Astrocyte (in vitro differentiated cells and primary cell): ENCODE results near the gene MIAT. TPM values are rescaled to one million over a fixed set of nuclear protein-coding genes. Genes with fewer than 3 reads are reported as not detected.
A peak's percentile ranks its signal among the peaks of the same experiment; 100 is the strongest.

Experiments used
- DNase-seq: peaks from one replicate; pipeline ENCODE4 v3.0.0-alpha.2; 2010; ENCODE audit warnings: low read depth
- FAIRE-seq: peaks from 2 replicates; lab custom pipeline; 2011; peaks lifted over from hg19 to GRCh38; lab: Jason Lieb, UNC
- H2AFZ ChIP-seq: 2 replicates; pipeline ENCODE4 v1.6.0; 2012; ENCODE audit warnings: low read depth, low read length, inconsistent platforms
- H3K27ac ChIP-seq: 2 replicates; pipeline ENCODE4 v1.5.1; 2011; ENCODE audit warnings: low read depth, low read length, inconsistent platforms
- H3K27me3 ChIP-seq: 2 replicates; pipeline ENCODE4 v1.6.0; 2011; ENCODE audit warnings: low read length, inconsistent platforms; ENCODE audit not compliant: insufficient read depth
- H3K36me3 ChIP-seq: 2 replicates; pipeline ENCODE4 v1.5.1; 2011; ENCODE audit warnings: low read length, inconsistent platforms; ENCODE audit not compliant: insufficient read depth
- H3K4me1 ChIP-seq: 2 replicates; pipeline ENCODE4 v1.5.1; 2011; ENCODE audit warnings: low read length, inconsistent platforms; ENCODE audit not compliant: insufficient read depth
- H3K4me2 ChIP-seq: 2 replicates; pipeline ENCODE4 v1.6.0; 2012; ENCODE audit warnings: low read length, inconsistent platforms
- H3K4me3 ChIP-seq: 2 replicates; pipeline ENCODE4 v1.5.1; 2011; ENCODE audit warnings: low read depth, mild to moderate bottlenecking, low read length, inconsistent platforms; ENCODE audit not compliant: insufficient read depth
- H3K79me2 ChIP-seq: 2 replicates; pipeline ENCODE4 v1.6.0; 2012; ENCODE audit warnings: mild to moderate bottlenecking, low read length, inconsistent platforms; ENCODE audit not compliant: insufficient read depth
- H3K9ac ChIP-seq: 2 replicates; pipeline ENCODE4 v1.6.0; 2012; ENCODE audit warnings: mild to moderate bottlenecking, low read length, inconsistent platforms
- H3K9me3 ChIP-seq: 2 replicates; pipeline ENCODE4 v1.5.1; 2012; ENCODE audit warnings: low read depth, mild to moderate bottlenecking, low read length, inconsistent platforms; ENCODE audit not compliant: insufficient read depth
- H4K20me1 ChIP-seq: 2 replicates; pipeline ENCODE4 v1.6.0; 2012; ENCODE audit warnings: low read length, inconsistent platforms; ENCODE audit not compliant: insufficient read depth
- H3K27ac Mint-ChIP-seq: one replicate; pipeline ENCODE4 v1.8.0; 2021; ENCODE audit warnings: mild to moderate bottlenecking, mixed read lengths; ENCODE audit not compliant: unreplicated experiment
- H3K27me3 Mint-ChIP-seq: one replicate; pipeline ENCODE4 v1.8.0; 2021; ENCODE audit warnings: low read depth, mixed read lengths; ENCODE audit not compliant: unreplicated experiment
- H3K36me3 Mint-ChIP-seq: one replicate; pipeline ENCODE4 v1.8.0; 2021; ENCODE audit warnings: low read depth, mixed read lengths; ENCODE audit not compliant: unreplicated experiment
- H3K4me1 Mint-ChIP-seq: one replicate; pipeline ENCODE4 v1.8.0; 2021; ENCODE audit warnings: low read depth, mixed read lengths; ENCODE audit not compliant: unreplicated experiment
- H3K4me3 Mint-ChIP-seq: one replicate; pipeline ENCODE4 v1.8.0; 2021; ENCODE audit warnings: mild to moderate bottlenecking, moderate library complexity, mixed read lengths; ENCODE audit not compliant: unreplicated experiment
- H3K9me3 Mint-ChIP-seq: one replicate; pipeline ENCODE4 v1.8.0; 2021; ENCODE audit warnings: mild to moderate bottlenecking, mixed read lengths; ENCODE audit not compliant: unreplicated experiment
- EZH2 ChIP-seq: IDR thresholded peaks from 2 replicates; pipeline ENCODE4 v1.6.1; 2012; ENCODE audit warnings: mild to moderate bottlenecking, low read length, inconsistent platforms; ENCODE audit not compliant: insufficient read depth
- total RNA-seq: library from RNA; stranded (reverse); gene quantifications from 2 replicates; pipeline ENCODE4 v1.2.1, GENCODE V29; 2021
- TF ChIP-seq, protein P1 (sequence below): IDR thresholded peaks from 2 replicates; pipeline ENCODE4 v1.5.1; 2011; ENCODE audit warnings: low read depth, mild to moderate bottlenecking, inconsistent platforms, low read length, moderate library complexity; ENCODE audit not compliant: insufficient read depth

Gene MIAT
- total RNA-seq, 1 donor from 2014 or later: 22.8 TPM

DNA sequence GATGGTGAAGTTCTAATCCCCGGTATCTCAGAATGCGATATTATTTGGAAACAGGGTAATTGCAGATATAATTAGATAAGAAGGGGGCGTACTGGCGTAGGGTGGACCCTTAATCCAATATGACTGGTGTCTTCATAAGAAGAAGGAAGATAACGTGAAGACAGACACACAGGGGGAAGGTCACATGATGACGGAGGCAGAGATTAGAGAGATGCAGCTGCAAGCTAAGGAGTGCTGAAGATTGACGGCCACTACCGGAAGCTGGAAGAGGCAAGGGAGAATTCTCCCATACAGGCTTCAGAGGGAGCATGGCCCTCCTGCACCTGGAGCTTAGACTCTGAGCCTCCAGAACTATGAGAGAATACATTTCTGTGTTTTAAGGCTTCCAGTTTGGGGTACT, 54.8 kb downstream of the MIAT start:
- Histone ChIP-seq H3K9me3 (peaks cover 2% of the 10 kb centered on the region), H3K9ac (no peak overlapping the region), H3K4me3 (no peak overlapping the region), H3K79me2 (no peaks in the 10 kb centered on the region), H4K20me1 (no peaks in the 10 kb centered on the region), H3K27me3 (no peaks in the 10 kb centered on the region), H3K4me2 (no peak overlapping the region), H3K4me1 (peaks cover 29% of the 10 kb centered on the region), H3K36me3 (no peaks in the 10 kb centered on the region), H3K27ac (no peak overlapping the region), H2AFZ (no peak overlapping the region)
- no peak overlapping the region for H3K4me3 Mint-ChIP-seq
- no peak overlapping the region for H3K27ac Mint-ChIP-seq
- H3K4me1 Mint-ChIP-seq: peaks cover 9% of the 10 kb centered on the region
- peaks cover 5% of the 10 kb centered on the region for H3K9me3 Mint-ChIP-seq
- DNase-seq (no peak), FAIRE-seq (no peak)
- H3K27me3 Mint-ChIP-seq: no peaks in the 10 kb centered on the region
- peaks cover 17% of the 10 kb centered on the region for H3K36me3 Mint-ChIP-seq
- TF ChIP-seq, protein P1, sequence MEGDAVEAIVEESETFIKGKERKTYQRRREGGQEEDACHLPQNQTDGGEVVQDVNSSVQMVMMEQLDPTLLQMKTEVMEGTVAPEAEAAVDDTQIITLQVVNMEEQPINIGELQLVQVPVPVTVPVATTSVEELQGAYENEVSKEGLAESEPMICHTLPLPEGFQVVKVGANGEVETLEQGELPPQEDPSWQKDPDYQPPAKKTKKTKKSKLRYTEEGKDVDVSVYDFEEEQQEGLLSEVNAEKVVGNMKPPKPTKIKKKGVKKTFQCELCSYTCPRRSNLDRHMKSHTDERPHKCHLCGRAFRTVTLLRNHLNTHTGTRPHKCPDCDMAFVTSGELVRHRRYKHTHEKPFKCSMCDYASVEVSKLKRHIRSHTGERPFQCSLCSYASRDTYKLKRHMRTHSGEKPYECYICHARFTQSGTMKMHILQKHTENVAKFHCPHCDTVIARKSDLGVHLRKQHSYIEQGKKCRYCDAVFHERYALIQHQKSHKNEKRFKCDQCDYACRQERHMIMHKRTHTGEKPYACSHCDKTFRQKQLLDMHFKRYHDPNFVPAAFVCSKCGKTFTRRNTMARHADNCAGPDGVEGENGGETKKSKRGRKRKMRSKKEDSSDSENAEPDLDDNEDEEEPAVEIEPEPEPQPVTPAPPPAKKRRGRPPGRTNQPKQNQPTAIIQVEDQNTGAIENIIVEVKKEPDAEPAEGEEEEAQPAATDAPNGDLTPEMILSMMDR: no peak
- TF ChIP-seq EZH2: no peak

DNA sequence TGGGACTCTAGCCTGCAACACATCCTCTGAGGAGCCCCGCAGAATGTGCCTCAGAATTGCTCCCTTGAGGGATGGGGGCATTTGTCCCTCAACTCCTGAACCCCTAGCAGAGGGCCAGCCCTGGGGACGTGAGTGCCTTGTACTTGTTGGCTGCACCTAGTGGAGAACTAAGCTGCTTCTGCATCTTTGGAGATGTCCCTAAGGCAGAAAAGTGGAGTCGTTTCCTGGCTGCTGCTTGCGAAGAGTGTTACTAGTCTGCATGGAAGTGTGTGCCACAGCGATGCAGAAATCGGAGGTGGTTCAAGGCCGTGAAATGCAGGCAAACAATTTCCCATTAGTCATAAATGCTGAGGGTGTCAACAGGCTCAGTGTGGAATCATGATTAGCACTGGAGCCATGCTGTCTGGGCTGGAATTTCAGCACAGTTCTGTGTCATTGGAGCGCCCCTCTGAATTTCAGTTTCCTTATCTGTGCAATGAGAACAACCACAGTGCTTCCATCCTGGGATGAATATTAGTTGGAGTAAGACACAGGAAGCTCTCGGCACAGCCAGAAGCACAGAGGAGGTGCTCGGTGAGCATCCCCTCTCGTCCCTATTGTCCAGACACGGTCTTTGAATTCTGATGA, 56.5 kb downstream of the MIAT start:
- Histone ChIP-seq H3K4me3 (peak overlapping the region; percentile 30), H3K79me2 (no peaks in the 10 kb centered on the region), H3K4me2 (peak overlapping the region; percentile 67), H3K9me3 (no peaks in the 10 kb centered on the region), H3K9ac (peak overlapping the region; percentile 41), H3K4me1 (peaks cover 32% of the 10 kb centered on the region), H3K36me3 (no peaks in the 10 kb centered on the region), H2AFZ (peak overlapping the region; percentile 15), H3K27me3 (no peaks in the 10 kb centered on the region), H3K27ac (peak overlapping the region; percentile 56), H4K20me1 (no peaks in the 10 kb centered on the region)
- Mint-ChIP-seq H3K27me3 (no peaks in the 10 kb centered on the region), H3K9me3 (peaks cover 1% of the 10 kb centered on the region), H3K4me3 (no peak overlapping the region), H3K36me3 (peaks cover 2% of the 10 kb centered on the region), H3K27ac (no peak overlapping the region), H3K4me1 (peaks cover 15% of the 10 kb centered on the region)
- no peak for TF ChIP-seq EZH2
- TF ChIP-seq, protein P1: no peak
- FAIRE-seq: peak; percentile 83
- DNase-seq: peak; percentile 86

DNA sequence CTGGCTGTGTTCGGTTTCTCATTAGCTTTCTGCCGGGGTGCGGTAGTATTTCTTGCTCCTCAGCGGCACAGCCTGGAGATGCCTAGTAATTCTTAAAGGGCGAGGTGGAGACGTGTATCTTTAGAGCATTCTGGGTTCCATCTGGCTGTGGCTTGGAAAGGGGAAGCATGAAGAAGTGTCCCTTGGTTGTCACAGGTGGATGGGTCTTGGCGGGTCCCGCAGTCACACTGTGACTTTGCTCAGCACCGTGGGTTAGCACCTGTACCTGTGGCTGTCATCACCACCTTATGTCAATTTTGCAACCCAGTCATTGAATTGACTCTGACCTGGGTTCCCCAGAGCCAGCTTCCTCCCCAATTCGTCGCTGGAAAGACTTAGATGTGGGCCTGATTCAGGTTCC, 57.6 kb downstream of the MIAT start:
- Histone ChIP-seq H3K4me3 (no peak overlapping the region), H3K27me3 (no peaks in the 10 kb centered on the region), H3K4me2 (peak overlapping the region; percentile 67), H3K27ac (no peak overlapping the region), H3K9me3 (no peaks in the 10 kb centered on the region), H2AFZ (no peak overlapping the region), H3K79me2 (no peaks in the 10 kb centered on the region), H4K20me1 (no peaks in the 10 kb centered on the region), H3K36me3 (no peaks in the 10 kb centered on the region), H3K4me1 (peaks cover 31% of the 10 kb centered on the region), H3K9ac (peak overlapping the region; percentile 41)
- FAIRE-seq (no peak), DNase-seq (no peak)
- no peak overlapping the region for H3K27ac Mint-ChIP-seq
- no peak for TF ChIP-seq EZH2
- TF ChIP-seq, protein P1: no peak
- H3K27me3 Mint-ChIP-seq: no peaks in the 10 kb centered on the region
- H3K4me1 Mint-ChIP-seq: peaks cover 20% of the 10 kb centered on the region
- peaks cover 2% of the 10 kb centered on the region for H3K36me3 Mint-ChIP-seq
- no peak overlapping the region for H3K4me3 Mint-ChIP-seq
- peaks cover 1% of the 10 kb centered on the region for H3K9me3 Mint-ChIP-seq
